HG02885 (cell line): ENCODE measurements around the gene JAGN1.
A peak's percentile ranks its signal among the peaks of the same experiment; 100 is the strongest.
"Not testable (repeated sequence)": the region's sequence is repeated elsewhere in the genome, so short reads cannot be mapped to it uniquely, and the experiment has no call there.

Experiments
- ATAC-seq: cut with Tn5 transposase; IDR thresholded peaks from one replicate; pipeline ENCODE4 v1.9.1; 2021; ENCODE audit warnings: mild to moderate bottlenecking; ENCODE audit not compliant: unreplicated experiment, poor library complexity

The JAGN1 gene

GRCh38 chr3:9915254-9916141, 25.1 kb downstream of the JAGN1 start:
- ATAC-seq = peak; percentile 53

- ATAC-seq = no peak
These were observed 25.9 kb downstream of the JAGN1 start for GRCh38 chr3:9916346-9916733.

- no peak for ATAC-seq
These were observed 26.6 kb downstream of the JAGN1 start, which contains the start of gene IL17RC for GRCh38 chr3:9916734-9917680. Gene IL17RC (plus strand): TSS chr3:9917098. CDS start chr3:9917316, 218 bp downstream.

- no peak for ATAC-seq
These were observed 27.4 kb downstream of the JAGN1 start for GRCh38 chr3:9917820-9918219.

- no peak for ATAC-seq
These were observed 28.0 kb downstream of the JAGN1 start for GRCh38 chr3:9918261-9919038.

- ATAC-seq = no peak
These were observed 37.7 kb downstream of the JAGN1 start for GRCh38 chr3:9928158-9928557.

GRCh38 chr3:9930804-9931418, 40.5 kb downstream of the JAGN1 start:
- ATAC-seq = no peak

- no peak for ATAC-seq
These were observed 42.1 kb downstream of the JAGN1 start for GRCh38 chr3:9932535-9932842.

GRCh38 chr3:9932843-9933560, 42.6 kb downstream of the JAGN1 start:
- peak; percentile 66 for ATAC-seq

GRCh38 chr3:9933561-9934234, 43.3 kb downstream of the JAGN1 start, which contains the start of gene CRELD1:
Gene CRELD1 (plus strand): TSS chr3:9933834. CDS start chr3:9934439, 605 bp downstream.
- ATAC-seq = peak; percentile 87

GRCh38 chr3:9934235-9934621, 43.8 kb downstream of the JAGN1 start:
- no peak for ATAC-seq

GRCh38 chr3:9934993-9935392, 44.6 kb downstream of the JAGN1 start:
- ATAC-seq = no peak

- no peak for ATAC-seq
These were observed 45.6 kb downstream of the JAGN1 start for GRCh38 chr3:9935966-9936510.

- no peak for ATAC-seq
These were observed 47.3 kb downstream of the JAGN1 start for GRCh38 chr3:9937486-9938238.

- ATAC-seq = no peak
These were observed 48.6 kb downstream of the JAGN1 start for GRCh38 chr3:9938966-9939365.

GRCh38 chr3:9939906-9940305, 49.5 kb downstream of the JAGN1 start:
- ATAC-seq = not testable (repeated sequence)

- no peak for ATAC-seq
These were observed 50.3 kb downstream of the JAGN1 start for GRCh38 chr3:9940746-9941145.

GRCh38 chr3:9942164-9942563, 51.8 kb downstream of the JAGN1 start:
- no peak for ATAC-seq
